PC-3 (cell line): Measurements from ENCODE around the gene SLC35F3.

Experiments
- EZH2 ChIP-seq: fragments of 300-600 bp; sonication (generic); IDR thresholded peaks from one replicate; pipeline ENCODE4 v1.6.1; 2017; ENCODE audit warnings: antibody characterized with exemption, mild to moderate bottlenecking, low read length; ENCODE audit not compliant: unreplicated experiment
- TF ChIP-seq, protein P1 (sequence below): fragments of 300-600 bp; sonication (generic); conservative IDR thresholded peaks from 2 replicates; pipeline ENCODE4 v1.5.1; 2017; ENCODE audit warnings: antibody characterized with exemption, low read depth, mild to moderate bottlenecking, low read length

DNA sequence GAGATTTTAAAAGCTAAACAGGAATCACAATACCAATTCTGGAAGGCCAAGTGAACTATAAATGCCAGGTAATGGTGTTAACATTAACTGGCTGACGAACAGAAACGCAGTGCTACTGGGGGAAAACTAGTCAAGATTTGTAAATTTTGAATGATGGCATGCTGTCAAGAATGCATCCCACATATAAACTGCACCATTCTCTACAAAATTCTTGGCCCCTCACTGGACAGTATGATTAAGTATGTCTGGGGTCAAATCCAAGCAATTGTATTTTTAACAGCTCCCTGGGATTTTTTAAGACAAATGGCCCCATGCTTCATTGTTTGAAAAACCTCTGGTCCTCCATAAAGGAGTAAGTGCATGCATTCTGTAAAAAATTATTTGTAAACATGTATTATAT, 395.6 kb downstream of the SLC35F3 start:
- TF ChIP-seq, protein P1, sequence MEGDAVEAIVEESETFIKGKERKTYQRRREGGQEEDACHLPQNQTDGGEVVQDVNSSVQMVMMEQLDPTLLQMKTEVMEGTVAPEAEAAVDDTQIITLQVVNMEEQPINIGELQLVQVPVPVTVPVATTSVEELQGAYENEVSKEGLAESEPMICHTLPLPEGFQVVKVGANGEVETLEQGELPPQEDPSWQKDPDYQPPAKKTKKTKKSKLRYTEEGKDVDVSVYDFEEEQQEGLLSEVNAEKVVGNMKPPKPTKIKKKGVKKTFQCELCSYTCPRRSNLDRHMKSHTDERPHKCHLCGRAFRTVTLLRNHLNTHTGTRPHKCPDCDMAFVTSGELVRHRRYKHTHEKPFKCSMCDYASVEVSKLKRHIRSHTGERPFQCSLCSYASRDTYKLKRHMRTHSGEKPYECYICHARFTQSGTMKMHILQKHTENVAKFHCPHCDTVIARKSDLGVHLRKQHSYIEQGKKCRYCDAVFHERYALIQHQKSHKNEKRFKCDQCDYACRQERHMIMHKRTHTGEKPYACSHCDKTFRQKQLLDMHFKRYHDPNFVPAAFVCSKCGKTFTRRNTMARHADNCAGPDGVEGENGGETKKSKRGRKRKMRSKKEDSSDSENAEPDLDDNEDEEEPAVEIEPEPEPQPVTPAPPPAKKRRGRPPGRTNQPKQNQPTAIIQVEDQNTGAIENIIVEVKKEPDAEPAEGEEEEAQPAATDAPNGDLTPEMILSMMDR: no peak
- TF ChIP-seq EZH2: no peak
